H1 (cell line): ENCODE data around the gene DPEP2. TPM values are rescaled to one million over a fixed set of nuclear protein-coding genes. Genes with fewer than 3 reads are reported as not detected.
A peak's percentile ranks its signal among the peaks of the same experiment; 100 is the strongest.

ENCODE experiments used
- CTCF ChIA-PET: fragments of 300-600 bp; sonication (Branson Sonifier 250); formaldehyde crosslinking; loops from one replicate; lab custom pipeline; 2021; ENCODE audit not compliant: partially characterized antibody; lab: Charles Lee
- POLR2A ChIA-PET: fragments of 300-600 bp; sonication (Branson Sonifier 250); formaldehyde crosslinking; loops from one replicate; lab custom pipeline; 2021; ENCODE audit warnings: inconsistent platforms; ENCODE audit not compliant: partially characterized antibody; lab: Charles Lee
- DNase-seq, 2 experiments: peaks; one replicate each; pipeline versions ENCODE4 v3.0.0 to v3.0.0-alpha.2; 2010 to 2022; ENCODE audit warnings: low spot score in 2 of 2, low read depth in 1 of 2, mixed read lengths in 1 of 2
- FAIRE-seq: peaks from 2 replicates; lab custom pipeline; 2011; peaks lifted over from hg19 to GRCh38; lab: Jason Lieb, UNC
- H2AFZ ChIP-seq: 2 replicates; pipeline ENCODE4 v1.8.1; 2012; ENCODE audit warnings: low read length, inconsistent platforms
- H2AK5ac ChIP-seq: 2 replicates; pipeline ENCODE4 v1.6.1; 2013; ENCODE audit warnings: low read depth, low read length
- H2BK120ac ChIP-seq: replicated peaks from 2 replicates; pipeline ENCODE3; 2013; ENCODE audit warnings: low read depth, low read length, inconsistent platforms
- H2BK12ac ChIP-seq: 2 replicates; pipeline ENCODE4 v1.6.1; 2013; ENCODE audit warnings: low read depth, low read length
- H2BK15ac ChIP-seq: 2 replicates; pipeline ENCODE4 v1.6.1; 2013; ENCODE audit warnings: low read length
- H2BK20ac ChIP-seq: 2 replicates; pipeline ENCODE4 v1.6.1; 2013; ENCODE audit warnings: low read length
- H2BK5ac ChIP-seq: 2 replicates; pipeline ENCODE4 v1.6.1; 2013; ENCODE audit warnings: low read depth, low read length
- H3K14ac ChIP-seq: 2 replicates; pipeline ENCODE4 v1.6.1; 2013; ENCODE audit warnings: inconsistent platforms; ENCODE audit not compliant: insufficient read length
- H3K18ac ChIP-seq: 2 replicates; pipeline ENCODE4 v1.6.1; 2013; ENCODE audit warnings: low read length; ENCODE audit errors: extremely low read depth
- H3K23ac ChIP-seq: 2 replicates; pipeline ENCODE4 v1.6.1; 2013; ENCODE audit warnings: inconsistent platforms; ENCODE audit not compliant: insufficient read length
- H3K23me2 ChIP-seq: 2 replicates; pipeline ENCODE4 v1.6.1; 2013; ENCODE audit warnings: low read depth, low read length
- H3K27ac ChIP-seq: 2 replicates; pipeline ENCODE4 v1.6.1; 2011; ENCODE audit warnings: low read depth, low read length, inconsistent platforms
- H3K27me3 ChIP-seq, 4 experiments: replicated peaks in 1 of 4; 1 replicate in 1 of 4; 2 replicates in 3 of 4; pipeline versions ENCODE4 v1.6.1 to v1.8.1; 2011 to 2013; ENCODE audit warnings: low read length in 3 of 4, mild to moderate bottlenecking in 3 of 4, inconsistent platforms in 2 of 4, mixed read lengths in 2 of 4, moderate library complexity in 1 of 4; ENCODE audit not compliant: control insufficient read depth in 3 of 4, insufficient read depth in 3 of 4; ENCODE audit errors: extremely low read depth in 1 of 4
- H3K36me3 ChIP-seq, 4 experiments: 2 replicates each; pipeline versions ENCODE4 v1.6.1 to v1.8.1; 2011 to 2013; ENCODE audit warnings: mild to moderate bottlenecking in 4 of 4, low read length in 3 of 4, moderate library complexity in 2 of 4, control low read depth in 1 of 4, inconsistent platforms in 1 of 4; ENCODE audit not compliant: insufficient read depth in 4 of 4, control insufficient read depth in 2 of 4
- H3K4ac ChIP-seq: replicated peaks from 2 replicates; pipeline ENCODE3; 2013; ENCODE audit warnings: low read length, low read depth, mixed read lengths, inconsistent platforms; ENCODE audit not compliant: insufficient read length
- H3K4me1 ChIP-seq, 4 experiments: replicated peaks in 1 of 4; 1 replicate in 1 of 4; 2 replicates in 3 of 4; pipeline versions ENCODE4 v1.6.1 to v1.8.1; 2011 to 2013; ENCODE audit warnings: low read length in 3 of 4, inconsistent platforms in 2 of 4, mixed read lengths in 1 of 4; ENCODE audit not compliant: insufficient read depth in 4 of 4, control insufficient read depth in 3 of 4
- H3K4me2 ChIP-seq, 2 experiments: 2 replicates each; pipeline versions ENCODE4 v1.6.1 to v1.8.1; 2011 to 2013; ENCODE audit warnings: low read depth in 2 of 2, low read length in 2 of 2, control low read depth in 1 of 2, inconsistent platforms in 1 of 2, mild to moderate bottlenecking in 1 of 2; ENCODE audit not compliant: insufficient read depth in 1 of 2
- H3K4me3 ChIP-seq, 4 experiments: fragments of 200-600, 300-600 bp in 1 of 4; sonication (generic), shearing (Covaris generic), sonication (Bioruptor Twin) in 1 of 4; 2 replicates each; pipeline versions ENCODE4 v1.5.1 to v1.8.1; 2011 to 2016; ENCODE audit warnings: low read length in 4 of 4, low read depth in 3 of 4, control low read depth in 2 of 4, inconsistent platforms in 2 of 4, mild to moderate bottlenecking in 2 of 4, mixed read lengths in 1 of 4, moderate library complexity in 1 of 4; ENCODE audit not compliant: insufficient read depth in 2 of 4; ENCODE audit errors: extremely low read depth in 1 of 4
- H3K56ac ChIP-seq: replicated peaks from 2 replicates; pipeline ENCODE3; 2013; ENCODE audit warnings: low read depth, mild to moderate bottlenecking, mixed read lengths, low read length, inconsistent platforms; ENCODE audit not compliant: insufficient read length
- H3K79me1 ChIP-seq: 2 replicates; pipeline ENCODE4 v1.6.1; 2013; ENCODE audit warnings: low read depth, low read length, control low read depth
- H3K79me2 ChIP-seq, 2 experiments: 2 replicates each; pipeline versions ENCODE4 v1.6.1 to v1.8.1; 2012 to 2013; ENCODE audit warnings: low read length in 2 of 2, mild to moderate bottlenecking in 2 of 2, inconsistent platforms in 1 of 2; ENCODE audit not compliant: insufficient read depth in 2 of 2, control insufficient read depth in 1 of 2
- H3K9ac ChIP-seq, 4 experiments: replicated peaks in 1 of 4; 1 replicate in 1 of 4; 2 replicates in 3 of 4; pipeline versions ENCODE4 v1.6.1 to v1.8.1; 2011 to 2013; ENCODE audit warnings: low read depth in 3 of 4, low read length in 3 of 4, control low read depth in 2 of 4, mild to moderate bottlenecking in 2 of 4, moderate library complexity in 2 of 4, inconsistent platforms in 1 of 4; ENCODE audit errors: extremely low read depth in 1 of 4
- H3K9me3 ChIP-seq, 2 experiments: 2 replicates each; pipeline versions ENCODE4 v1.6.1 to v1.8.1; 2012 to 2013; ENCODE audit warnings: mild to moderate bottlenecking in 2 of 2, moderate library complexity in 2 of 2, control low read depth in 1 of 2, inconsistent platforms in 1 of 2, low read depth in 1 of 2, low read length in 1 of 2, mixed read lengths in 1 of 2; ENCODE audit not compliant: insufficient read depth in 2 of 2
- H4K20me1 ChIP-seq, 2 experiments: replicated peaks in 1 of 2; 2 replicates each; pipeline versions ENCODE3 to v1.8.1; 2011 to 2013; ENCODE audit warnings: inconsistent platforms in 2 of 2, low read length in 2 of 2, mild to moderate bottlenecking in 1 of 2; ENCODE audit not compliant: insufficient read depth in 2 of 2, control insufficient read depth in 1 of 2
- H4K5ac ChIP-seq: 2 replicates; pipeline ENCODE4 v1.6.1; 2013; ENCODE audit warnings: low read length, low read depth, mixed read lengths, inconsistent platforms; ENCODE audit not compliant: insufficient read length
- H4K8ac ChIP-seq: 2 replicates; pipeline ENCODE4 v1.8.0; 2013; ENCODE audit warnings: mild to moderate bottlenecking, moderate library complexity, low read length, inconsistent platforms; ENCODE audit not compliant: insufficient read depth; ENCODE audit errors: extremely low read depth
- H4K91ac ChIP-seq: replicated peaks from 2 replicates; pipeline ENCODE3; 2013; ENCODE audit warnings: low read length, mixed read lengths, inconsistent platforms; ENCODE audit not compliant: insufficient read length
- ASH2L ChIP-seq: fragments of 200-600, 300-600 bp; sonication (generic); IDR thresholded peaks from one replicate; pipeline ENCODE4 v1.7.1; 2017; ENCODE audit warnings: low read length
- BACH1 ChIP-seq: IDR thresholded peaks from 2 replicates; pipeline ENCODE4 v1.6.1; 2012; ENCODE audit warnings: low read length, improper control_type of control experiment
- CHD1 ChIP-seq: IDR thresholded peaks from 2 replicates; pipeline ENCODE4 v1.6.1; 2012; ENCODE audit warnings: low read depth, low read length, improper control_type of control experiment
- HDAC2 ChIP-seq, 2 experiments: fragments of 300-600 bp in 1 of 2; sonication (generic) in 1 of 2; IDR thresholded peaks; 2 replicates each; pipeline ENCODE4 v1.6.1; 2011 to 2012; ENCODE audit warnings: low read depth in 2 of 2, low read length in 2 of 2, mild to moderate bottlenecking in 2 of 2, moderate library complexity in 2 of 2, borderline replicate concordance in 1 of 2, inconsistent platforms in 1 of 2
- JUN ChIP-seq: IDR thresholded peaks from 2 replicates; pipeline ENCODE4 v1.6.1; 2011; ENCODE audit warnings: low read depth, mild to moderate bottlenecking, improper control_type of control experiment, low read length
- KDM1A ChIP-seq: fragments of 200-600, 300-600 bp; sonication (generic); IDR thresholded peaks from 2 replicates; pipeline ENCODE4 v1.7.1; 2016; ENCODE audit warnings: mild to moderate bottlenecking, low read length, borderline replicate concordance
- MAFK ChIP-seq: IDR thresholded peaks from 2 replicates; pipeline ENCODE4 v1.6.1; 2012; ENCODE audit warnings: low read depth, mild to moderate bottlenecking, improper control_type of control experiment, low read length
- TAF1 ChIP-seq: IDR thresholded peaks from 2 replicates; pipeline ENCODE4 v1.6.1; 2011; ENCODE audit warnings: mild to moderate bottlenecking, low read depth, low read length
- TBP ChIP-seq: IDR thresholded peaks from 2 replicates; pipeline ENCODE4 v1.6.1; 2011; ENCODE audit warnings: low read depth, low read length, improper control_type of control experiment
- TEAD4 ChIP-seq: IDR thresholded peaks from 2 replicates; pipeline ENCODE4 v1.6.1; 2012; ENCODE audit warnings: low read depth, low read length, inconsistent platforms, mixed read lengths
- YY1 ChIP-seq: IDR thresholded peaks from 2 replicates; pipeline ENCODE4 v1.6.1; 2011; ENCODE audit warnings: low read depth, mild to moderate bottlenecking, low read length
- WGBS, 2 experiments: shearing (Covaris generic) in 1 of 2; methylation state at CpG; one replicate each; pipeline versions ENCODE4 v1.1.6 to v1.1.7; 2013 to 2015; ENCODE audit warnings: low lambda C conversion rate in 2 of 2, mixed read lengths in 2 of 2, inconsistent platforms in 1 of 2, low coverage in 1 of 2, missing lambda C conversion rate in 1 of 2; ENCODE audit not compliant: insufficient replicate concordance in 2 of 2, insufficient coverage in 1 of 2, insufficient read length in 1 of 2; ENCODE audit errors: extremely low coverage in 1 of 2, missing lambda C conversion rate in 1 of 2; 5-methylcytosine and 5-hydroxymethylcytosine counted together
- polyA plus RNA-seq, 7 experiments: library from polyadenylated mRNA; depleted of rRNA in 3 of 7; stranded (reverse) in 5 of 7; unstranded in 2 of 7; fragments of >200 nt in 5 of 7; fragments of 200-250 nt in 2 of 7; gene quantifications; 1 replicate in 5 of 7; 2 replicates in 1 of 7; 4 replicates in 1 of 7; pipeline versions ENCODE4 v1.2.1 to v1.2.3, GENCODE V29; 2011 to 2013; ENCODE audit warnings: missing spikeins in 2 of 7, mixed read lengths in 2 of 7
- total RNA-seq: library from RNA; stranded (reverse); fragmentation: NEBNext Ultra II Directional; extraction: Animal tissue kit (Norgen Biotek cat#: 25700); gene quantifications from 2 replicates; pipeline ENCODE4 v1.2.1, GENCODE V29; 2021
- TF ChIP-seq, protein P1 (sequence below): IDR thresholded peaks from 2 replicates; pipeline ENCODE4 v1.6.1; 2012; ENCODE audit warnings: inconsistent platforms

The DPEP2 gene
- total and polyA plus RNA-seq, 2 of the 8 experiments (the other 6 are each of a cell fraction or from before 2014, with no cell fraction given), result not detected

DNA sequence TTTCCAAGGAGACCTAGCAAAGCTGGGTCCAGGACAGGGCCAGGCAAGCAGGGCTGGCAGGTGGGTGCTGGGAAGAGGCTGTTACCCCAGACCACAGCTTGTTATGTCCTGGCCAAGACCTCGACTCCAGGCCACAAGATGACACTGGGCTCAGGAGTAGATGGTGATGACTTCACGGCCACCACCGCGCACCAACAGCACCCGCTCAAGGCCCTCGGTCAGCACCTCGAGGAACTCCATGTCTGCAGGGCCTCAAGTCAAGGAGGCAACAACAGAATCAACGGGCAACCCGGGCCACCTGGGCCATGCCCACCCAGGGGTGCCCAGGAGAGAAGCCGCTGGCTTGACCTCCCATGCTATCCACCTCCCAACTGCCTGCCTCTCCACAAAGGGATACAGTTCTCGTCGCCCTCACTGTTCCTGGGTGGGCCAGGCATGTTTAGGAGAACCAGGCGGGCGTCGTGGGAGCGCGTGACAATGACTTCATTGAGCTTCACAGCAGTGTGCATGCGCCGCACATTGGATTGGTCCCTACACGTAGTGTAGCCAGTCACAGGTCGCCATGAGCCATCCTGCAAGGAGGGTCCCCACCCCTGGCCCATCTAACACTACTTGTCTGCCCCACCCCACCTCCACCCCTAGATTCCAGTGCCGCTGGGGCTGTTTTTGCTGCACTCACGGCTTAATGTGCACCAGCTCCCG is 54.4 kb downstream of the DPEP2 start:
- ChIA-PET POLR2A (interaction anchor here (0.9 to 6.8 kb wide), 11 partner anchors 9 to 291 kb away, joined by 3 to 31 read pairs (median 3); partner anchors contain the start of genes CTRL, DDX28, DPEP2NB and DUS2), CTCF (interaction anchor here (0.6 to 27.1 kb wide), 10 partner anchors 8 to 504 kb away, joined by 3 to 623 read pairs (median 4); partner anchors contain the start of genes CTRL, EDC4, NRN1L and PSKH1)
- Histone ChIP-seq H3K4me3 (no peak overlapping the region), H2BK15ac (no peak overlapping the region), H4K91ac (no peak overlapping the region), H3K36me3 (peaks cover 5 to 38% (median 15%) of the 10 kb centered on the region in 4 experiments; a peak in 6 of 8 replicates), H3K23ac (no peak overlapping the region), H2BK5ac (no peak overlapping the region), H3K9me3 (no peaks in the 10 kb centered on the region), H3K27ac (no peak overlapping the region), H3K14ac (no peak overlapping the region), H3K79me1 (peaks cover 2% of the 10 kb centered on the region; the same call in 1 of the 2 replicates), H2BK120ac (no peak overlapping the region), H4K8ac (peak overlapping the region; percentile 80; the same call in 1 of the 2 replicates), H3K79me2 (no peaks in the 10 kb centered on the region), H4K5ac (no peak overlapping the region), H3K9ac (no peak overlapping the region), H2BK20ac (no peak overlapping the region), H3K4me2 (no peak overlapping the region), H4K20me1 (peaks cover 15 to 45% of the 10 kb centered on the region in 2 experiments), H3K4me1 (no peaks in the 10 kb centered on the region; a peak in 1 of 7 replicates), H3K18ac (no peak overlapping the region), H3K23me2 (no peaks in the 10 kb centered on the region), H3K4ac (no peak overlapping the region), H2BK12ac (no peak overlapping the region), H2AFZ (no peak overlapping the region), H2AK5ac (no peak overlapping the region), H3K27me3 (no peaks in the 10 kb centered on the region), H3K56ac (no peak overlapping the region)
- DNase-seq, result no peak
- FAIRE-seq, result no peak
- WGBS, 2 experiments, result 96% methylated on average over 24 of the region's 24 CpGs; no CpG with 5 or more reads in 1 of the 2 experiments
- TF ChIP-seq MAFK (no peak), ASH2L (no peak), TEAD4 (no peak), TAF1 (no peak), CHD1 (no peak), TBP (no peak), JUN (no peak), YY1 (no peak), HDAC2 (IDR thresholded peaks at IDR 0.05; ENCODE audit: borderline replicate concordance in 1 of 2, low read depth in 2 of 2, low read length in 2 of 2) (no peak), KDM1A (no peak), BACH1 (no peak)
- TF ChIP-seq, protein P1, sequence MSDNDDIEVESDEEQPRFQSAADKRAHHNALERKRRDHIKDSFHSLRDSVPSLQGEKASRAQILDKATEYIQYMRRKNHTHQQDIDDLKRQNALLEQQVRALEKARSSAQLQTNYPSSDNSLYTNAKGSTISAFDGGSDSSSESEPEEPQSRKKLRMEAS, result no peak
